ENCODE results near the gene ZNF598. TPM values are rescaled to one million over a fixed set of nuclear protein-coding genes. Genes with fewer than 3 reads are reported as not detected.
"Not testable (repeated sequence)": the region's sequence is repeated elsewhere in the genome, so short reads cannot be mapped to it uniquely, and the experiment has no call there.

ZNF598 gene
- total RNA-seq, 1 experiment from 2014 or later = 75.8 TPM

- H3K4me1 ChIP-seq (ENCODE audit: insufficient read depth, low read length, poor library complexity, severe bottlenecking) = peaks cover 49% of the 10 kb centered on the region
- H3K36me3 ChIP-seq (ENCODE audit: insufficient read depth, low read length, poor library complexity, severe bottlenecking) = peaks cover 4% of the 10 kb centered on the region
- no peaks in the 10 kb centered on the region for H3K9me3 ChIP-seq (ENCODE audit: low read depth, low read length, poor library complexity, severe bottlenecking)
- DNase-seq (ENCODE audit: low spot score) = no peak
- intact Hi-C loops (cut with micrococcal nuclease; ENCODE audit: unreplicated experiment) = no loop called here
- CTCF ChIA-PET = no interaction called here
- no peaks in the 10 kb centered on the region for H3K27me3 ChIP-seq (replicated peaks; ENCODE audit: insufficient read depth, low read depth, low read length, poor library complexity)
- TF ChIP-seq CTCF (conservative IDR thresholded peaks at IDR 0.05; ENCODE audit: low read depth, low read length) (no peak), EZH2 (IDR thresholded peaks at IDR 0.05; ENCODE audit: borderline replicate concordance, low read depth, low read length, poor library complexity, severe bottlenecking) (no peak)
- no peak overlapping the region for H3K4me3 ChIP-seq (ENCODE audit: low read depth, low read length, poor library complexity, severe bottlenecking)
- H3K27ac ChIP-seq (ENCODE audit: low read depth, low read length, poor library complexity, severe bottlenecking) = peak overlapping the region; percentile 68
- BruUV-seq (replicated peaks) = no TSS peak
- POLR2A ChIA-PET (ENCODE audit: low non-redundant PET) = no interaction called here
Measured at GRCh38 chr16:2034696-2035430, 25.2 kb upstream of the ZNF598 start.

GRCh38 chr16:2033909-2034695 is 24.5 kb upstream of the ZNF598 start:
- H3K36me3 ChIP-seq (ENCODE audit: insufficient read depth, low read length, poor library complexity, severe bottlenecking); H3K27me3 ChIP-seq (replicated peaks; ENCODE audit: insufficient read depth, low read depth, low read length, poor library complexity); intact Hi-C loops (cut with micrococcal nuclease; ENCODE audit: unreplicated experiment); H3K4me3 ChIP-seq (ENCODE audit: low read depth, low read length, poor library complexity, severe bottlenecking); BruUV-seq (replicated peaks); CTCF ChIA-PET; H3K9me3 ChIP-seq (ENCODE audit: low read depth, low read length, poor library complexity, severe bottlenecking); DNase-seq (ENCODE audit: low spot score): not testable (repeated sequence)
- Histone ChIP-seq H3K27ac (ENCODE audit: low read depth, low read length, poor library complexity, severe bottlenecking) (peak overlapping the region; percentile 52), H3K4me1 (ENCODE audit: insufficient read depth, low read length, poor library complexity, severe bottlenecking) (peaks cover 42% of the 10 kb centered on the region)
- POLR2A ChIA-PET (ENCODE audit: low non-redundant PET) = interaction anchor here (0.5 kb wide), 1 partner anchor 57 kb away, joined by 4 read pairs; no protein-coding TSS in a partner anchor

- Histone ChIP-seq H3K4me1 (ENCODE audit: insufficient read depth, low read length, poor library complexity, severe bottlenecking) (peaks cover 34% of the 10 kb centered on the region), H3K27me3 (replicated peaks; ENCODE audit: insufficient read depth, low read depth, low read length, poor library complexity) (no peaks in the 10 kb centered on the region), H3K4me3 (ENCODE audit: low read depth, low read length, poor library complexity, severe bottlenecking) (no peak overlapping the region), H3K9me3 (ENCODE audit: low read depth, low read length, poor library complexity, severe bottlenecking) (no peaks in the 10 kb centered on the region), H3K27ac (ENCODE audit: low read depth, low read length, poor library complexity, severe bottlenecking) (peak overlapping the region; percentile 52), H3K36me3 (ENCODE audit: insufficient read depth, low read length, poor library complexity, severe bottlenecking) (peaks cover 4% of the 10 kb centered on the region)
- no peak for TF ChIP-seq CTCF (conservative IDR thresholded peaks at IDR 0.05; ENCODE audit: low read depth, low read length)
- no peak for TF ChIP-seq EZH2 (IDR thresholded peaks at IDR 0.05; ENCODE audit: borderline replicate concordance, low read depth, low read length, poor library complexity, severe bottlenecking)
- no TSS peak for BruUV-seq (replicated peaks)
- DNase-seq (ENCODE audit: low spot score) = peak; percentile 47
- intact Hi-C loops (cut with micrococcal nuclease; ENCODE audit: unreplicated experiment) = no loop called here
- CTCF ChIA-PET = interaction anchor here (0.6 kb wide), 1 partner anchor 168 kb away, joined by 3 read pairs; no protein-coding TSS in a partner anchor
- POLR2A ChIA-PET (ENCODE audit: low non-redundant PET) = interaction anchor here (0.5 kb wide), 1 partner anchor 58 kb away, joined by 4 read pairs; no protein-coding TSS in a partner anchor
Measured at GRCh38 chr16:2033057-2033908, 23.7 kb upstream of the ZNF598 start.
